IMR-90 (cell line): ENCODE measurements around the gene ANXA4. TPM values are rescaled to one million over a fixed set of nuclear protein-coding genes. Genes with fewer than 3 reads are reported as not detected.

ENCODE experiments used
- ATAC-seq: fragments of 200-7000 bp; cut with Tn5 transposase; 2 replicates; pipeline ENCODE4 v1.9.1; 2020; ENCODE audit warnings: low read depth, mild to moderate bottlenecking, moderate library complexity
- BruUV-seq: library from RNA; stranded (reverse); fragments of 400-500 nt; replicated peaks from 2 replicates; lab custom pipeline; 2021; lab: Mats Ljungman, UMichigan
- CTCF ChIA-PET: fragments of 300-600 bp; formaldehyde crosslinking; extraction: SDS; loops from one replicate; lab custom pipeline; 2021; ENCODE audit warnings: antibody characterized with exemption; lab: Yijun Ruan, JAX
- POLR2A ChIA-PET: fragments of 300-600 bp; sonication (Branson Sonifier 250); formaldehyde crosslinking; loops from one replicate; lab custom pipeline; 2022; ENCODE audit warnings: antibody characterized with exemption; ENCODE audit not compliant: unreplicated experiment; lab: Charles Lee
- DNase-seq: peaks from one replicate; pipeline ENCODE4 v3.0.0; 2013
- H2AFZ ChIP-seq: replicated peaks from 2 replicates; pipeline ENCODE3; 2013; ENCODE audit warnings: low read length, mild to moderate bottlenecking; ENCODE audit not compliant: poor library complexity
- H2AK5ac ChIP-seq: 2 replicates; pipeline ENCODE4 v1.6.1; 2013; ENCODE audit warnings: low read depth, low read length, inconsistent platforms
- H2AK9ac ChIP-seq: replicated peaks from 2 replicates; pipeline ENCODE3; 2013; ENCODE audit warnings: mild to moderate bottlenecking, low read depth, low read length, moderate library complexity; ENCODE audit not compliant: poor library complexity
- H2BK120ac ChIP-seq: 2 replicates; pipeline ENCODE4 v1.6.1; 2013; ENCODE audit warnings: low read depth, low read length, inconsistent platforms
- H2BK15ac ChIP-seq: 3 replicates; pipeline ENCODE4 v1.6.1; 2013; ENCODE audit warnings: low read depth, low read length, inconsistent platforms
- H2BK20ac ChIP-seq: 2 replicates; pipeline ENCODE4 v1.6.1; 2013; ENCODE audit warnings: low read depth, mild to moderate bottlenecking, inconsistent platforms, low read length, moderate library complexity
- H2BK5ac ChIP-seq: 2 replicates; pipeline ENCODE4 v1.6.1; 2013; ENCODE audit warnings: mild to moderate bottlenecking, low read depth, low read length, inconsistent platforms; ENCODE audit not compliant: poor library complexity, severe bottlenecking
- H3K14ac ChIP-seq: replicated peaks from 2 replicates; pipeline ENCODE4 v1.6.1; 2013; ENCODE audit warnings: low read depth, low read length, inconsistent platforms
- H3K18ac ChIP-seq: 2 replicates; pipeline ENCODE4 v1.6.1; 2013; ENCODE audit warnings: low read depth, low read length, control low read depth
- H3K23ac ChIP-seq: 2 replicates; pipeline ENCODE4 v1.6.1; 2013; ENCODE audit warnings: low read depth, low read length, inconsistent platforms
- H3K27ac ChIP-seq: 2 replicates; pipeline ENCODE4 v1.5.1; 2013; ENCODE audit warnings: mild to moderate bottlenecking, control low read depth, low read length; ENCODE audit not compliant: insufficient read depth
- H3K27me3 ChIP-seq: 2 replicates; pipeline ENCODE4 v1.6.1; 2013; ENCODE audit warnings: low read length; ENCODE audit not compliant: control insufficient read depth, insufficient read depth
- H3K36me3 ChIP-seq: 2 replicates; pipeline ENCODE4 v1.6.1; 2013; ENCODE audit warnings: low read length, mixed read lengths; ENCODE audit not compliant: control insufficient read depth, insufficient read depth
- H3K4ac ChIP-seq: 2 replicates; pipeline ENCODE4 v1.6.1; 2013; ENCODE audit warnings: low read depth, low read length, inconsistent platforms
- H3K4me1 ChIP-seq: 2 replicates; pipeline ENCODE4 v1.6.1; 2013; ENCODE audit warnings: low read length, mixed read lengths; ENCODE audit not compliant: control insufficient read depth, insufficient read depth
- H3K4me2 ChIP-seq: 2 replicates; pipeline ENCODE4 v1.6.1; 2013; ENCODE audit warnings: low read depth, mild to moderate bottlenecking, control low read depth, low read length, moderate library complexity
- H3K4me3 ChIP-seq: 2 replicates; pipeline ENCODE4 v1.5.1; 2013; ENCODE audit warnings: low read depth, mild to moderate bottlenecking, control low read depth, low read length, moderate library complexity; ENCODE audit not compliant: insufficient read depth
- H3K56ac ChIP-seq: 2 replicates; pipeline ENCODE4 v1.6.1; 2013; ENCODE audit warnings: low read length, inconsistent platforms; ENCODE audit not compliant: insufficient read depth; ENCODE audit errors: extremely low read depth
- H3K79me1 ChIP-seq, 2 experiments: 2 replicates each; pipeline ENCODE4 v1.6.1; 2013; ENCODE audit warnings: low read length in 2 of 2, inconsistent platforms in 1 of 2, low read depth in 1 of 2
- H3K9ac ChIP-seq: 2 replicates; pipeline ENCODE4 v1.6.1; 2013; ENCODE audit warnings: low read depth, low read length, control low read depth
- H3K9me1 ChIP-seq: 2 replicates; pipeline ENCODE4 v1.6.1; 2013; ENCODE audit warnings: low read length, inconsistent platforms; ENCODE audit not compliant: insufficient read depth
- H3K9me3 ChIP-seq: 2 replicates; pipeline ENCODE4 v1.6.1; 2013; ENCODE audit warnings: low read length; ENCODE audit not compliant: control insufficient read depth, insufficient read depth
- H4K20me1 ChIP-seq: 2 replicates; pipeline ENCODE4 v1.6.1; 2013; ENCODE audit warnings: low read length, inconsistent platforms; ENCODE audit not compliant: insufficient read depth
- H4K5ac ChIP-seq: 2 replicates; pipeline ENCODE4 v1.6.1; 2013; ENCODE audit warnings: mild to moderate bottlenecking, low read depth, low read length, control low read depth
- H4K8ac ChIP-seq, 2 experiments: 2 replicates each; pipeline ENCODE4 v1.6.1; 2013; ENCODE audit warnings: low read depth in 2 of 2, low read length in 2 of 2, control low read depth in 1 of 2, inconsistent platforms in 1 of 2
- H4K91ac ChIP-seq: 2 replicates; pipeline ENCODE4 v1.6.1; 2013; ENCODE audit warnings: low read depth, low read length, inconsistent platforms; ENCODE audit not compliant: insufficient read depth
- CEBPB ChIP-seq: IDR thresholded peaks from 2 replicates; pipeline ENCODE4 v1.6.1; 2012; ENCODE audit warnings: low read depth, low read length, improper control_type of control experiment
- RCOR1 ChIP-seq: IDR thresholded peaks from 2 replicates; pipeline ENCODE4 v1.6.1; 2012; ENCODE audit warnings: mild to moderate bottlenecking, low read length, improper control_type of control experiment; ENCODE audit not compliant: insufficient replicate concordance
- WGBS, 2 experiments: methylation state at CpG; one replicate each; pipeline versions ENCODE4 v1.1.5 to v1.1.7; 2013; ENCODE audit warnings: missing lambda C conversion rate in 2 of 2; ENCODE audit not compliant: insufficient read length in 1 of 2; ENCODE audit errors: extremely low coverage in 2 of 2; 5-methylcytosine and 5-hydroxymethylcytosine counted together
- dilution Hi-C: fragments of 300-500 bp; cut with HindIII; formaldehyde crosslinking; loops from one replicate; pipeline ENCODE4 v1.14.3; 2018; ENCODE audit warnings: low sequenced_read_pairs; ENCODE audit not compliant: unreplicated experiment
- in situ Hi-C: fragments of 300-500 bp; cut with MboI; formaldehyde crosslinking; loops from 3 replicates; pipeline ENCODE4 v1.14.3; 2019; ENCODE audit warnings: low sequenced_read_pairs, inconsistent platforms, mixed read lengths
- intact Hi-C: fragments of 100-400 bp; cut with micrococcal nuclease; formaldehyde crosslinking; loops from 2 replicates; pipeline ENCODE4 v1.10.0; 2022
- polyA plus RNA-seq, 3 experiments: library from polyadenylated mRNA; depleted of rRNA; stranded (reverse); fragments of >200 nt; gene quantifications; 2 replicates each; pipeline ENCODE4 v1.2.3, GENCODE V29; 2012; ENCODE audit warnings: low replicate concordance in 1 of 3
- total RNA-seq: library from RNA; depleted of rRNA; stranded (reverse); fragments of >200 nt; gene quantifications from 2 replicates; pipeline ENCODE4 v1.2.3, GENCODE V29; 2012

Gene ANXA4
- total and polyA plus RNA-seq, 2 of the 4 experiments (the other 2 are of a cell fraction) = 22.2 to 72.0 TPM

DNA sequence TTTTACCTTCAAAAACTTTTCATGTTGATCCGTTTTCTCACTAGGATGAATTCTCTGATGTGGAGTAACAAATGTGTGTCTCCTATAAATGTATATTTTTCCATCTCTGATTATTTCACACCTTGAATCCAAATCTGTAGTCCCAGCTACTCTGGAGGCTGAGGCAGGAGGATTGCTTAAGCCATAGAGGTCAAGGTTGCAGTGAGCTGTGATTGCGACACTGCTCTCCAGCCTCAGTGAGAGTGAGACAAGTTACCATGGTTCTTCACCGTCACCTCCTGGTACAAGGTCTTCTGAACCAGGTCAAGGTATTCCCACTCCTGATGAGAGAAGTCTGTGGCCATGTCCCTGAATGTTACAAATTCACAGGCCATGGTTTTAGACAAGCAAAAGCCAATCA is 102.6 kb downstream of the ANXA4 start:
- intact Hi-C loops = no loop called here
- Histone ChIP-seq H3K4ac (no peak overlapping the region), H3K9ac (no peak overlapping the region), H3K79me1 (peaks cover 0 to 4% of the 10 kb centered on the region in 2 experiments; a peak in 2 of 4 replicates), H4K8ac (no peak overlapping the region), H4K5ac (no peak overlapping the region), H2BK120ac (no peak overlapping the region), H2AK5ac (no peak overlapping the region), H3K18ac (no peak overlapping the region), H2AK9ac (no peak overlapping the region), H4K91ac (no peak overlapping the region), H3K36me3 (peaks cover 12% of the 10 kb centered on the region), H3K9me3 (no peaks in the 10 kb centered on the region), H2BK15ac (no peak overlapping the region), H3K27me3 (no peaks in the 10 kb centered on the region), H2AFZ (no peak overlapping the region), H3K9me1 (peaks cover 3% of the 10 kb centered on the region), H2BK5ac (no peak overlapping the region), H3K4me3 (no peak overlapping the region), H3K14ac (no peak overlapping the region), H4K20me1 (no peaks in the 10 kb centered on the region), H3K27ac (no peak overlapping the region), H3K4me2 (no peak overlapping the region), H3K4me1 (no peaks in the 10 kb centered on the region), H2BK20ac (no peak overlapping the region), H3K23ac (no peak overlapping the region), H3K56ac (no peak overlapping the region)
- POLR2A ChIA-PET = no interaction called here
- CTCF ChIA-PET = no interaction called here
- TF ChIP-seq CEBPB (peak; percentile 83), RCOR1 (no peak)
- no peak for ATAC-seq
- 100% methylated on average over 2 of the region's 3 CpGs; no CpG with 5 or more reads in 1 of the 2 experiments for WGBS, 2 experiments
- BruUV-seq = no TSS peak
- no peak for DNase-seq
- in situ Hi-C loops = no loop called here
- dilution Hi-C loops = no loop called here
